Activated T-cell treated with anti-CD3 and anti-CD28 coated beads for 4 hours (primary cell): ENCODE data around the gene CAMK2N2.

Experiments
- DNase-seq: peaks from one replicate; pipeline ENCODE4 v3.0.0-alpha.2; 2020

Gene CAMK2N2

DNA sequence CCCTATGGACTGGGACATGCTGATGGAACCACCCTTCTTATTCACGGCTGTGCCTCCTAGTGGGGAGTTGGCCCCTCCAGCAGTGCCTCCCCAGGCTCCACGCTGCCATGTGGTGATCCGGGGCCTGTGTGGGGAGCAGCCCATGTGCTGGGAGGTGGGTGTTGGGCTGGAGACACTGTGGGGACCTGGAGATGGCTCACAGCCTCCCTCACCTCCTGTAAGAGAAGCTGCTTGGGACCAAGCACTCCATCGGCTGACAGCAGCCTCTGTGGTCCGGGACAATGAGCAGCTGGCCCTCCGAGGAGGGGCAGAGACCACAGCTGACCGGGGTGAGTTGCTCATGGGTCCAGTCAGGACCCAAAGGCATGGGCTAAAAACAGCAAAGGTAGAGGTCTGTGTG lies 21.6 kb downstream of the CAMK2N2 start:
- no peak for DNase-seq

DNA sequence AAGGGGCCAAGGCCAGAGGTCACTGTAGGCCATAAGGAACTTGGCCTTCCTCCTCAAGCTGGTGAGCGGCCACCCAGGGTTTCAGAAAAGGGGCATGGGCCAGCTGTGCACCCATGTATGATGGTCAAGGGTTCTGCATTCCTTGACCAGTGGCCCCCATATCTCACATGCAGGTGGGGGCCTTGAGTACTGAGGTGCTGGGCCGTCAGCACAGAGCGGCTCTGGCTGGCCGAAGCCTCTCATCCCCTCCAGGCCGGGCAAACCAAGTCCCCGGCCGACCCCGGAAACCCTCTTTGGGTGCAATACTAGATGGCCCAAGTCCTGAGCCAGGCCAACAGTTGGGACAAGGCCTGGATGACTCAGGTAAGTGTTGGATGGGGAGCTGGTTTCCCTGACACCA lies 22.1 kb downstream of the CAMK2N2 start:
- DNase-seq = no peak

DNA sequence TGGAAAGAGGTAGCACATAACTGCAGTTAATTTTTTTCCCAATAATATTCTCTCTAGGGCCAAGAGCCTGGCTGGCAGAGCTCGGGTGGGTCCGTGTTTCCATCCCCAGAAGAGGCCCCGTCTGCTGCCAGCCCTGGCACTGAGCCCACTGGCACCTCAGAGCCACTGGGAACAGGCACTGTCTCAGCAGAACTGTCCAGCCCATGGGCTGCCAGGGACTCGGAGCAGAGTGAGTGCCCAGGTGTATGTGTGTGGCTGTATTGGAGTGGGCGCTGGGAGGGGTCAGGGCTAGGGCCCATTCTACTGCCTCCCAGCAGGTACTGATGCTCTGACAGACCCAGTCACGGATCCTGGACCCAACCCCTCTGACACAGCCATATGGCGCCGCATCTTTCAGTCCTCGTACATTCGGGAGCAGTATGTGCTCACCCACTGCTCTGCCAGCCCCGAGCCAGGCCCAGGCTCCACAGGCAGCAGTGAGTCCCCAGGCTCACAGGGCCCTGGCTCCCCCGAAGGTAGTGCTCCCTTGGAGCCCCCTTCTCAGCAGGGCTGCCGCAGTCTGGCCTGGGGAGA lies 23.0 kb downstream of the CAMK2N2 start:
- no peak for DNase-seq

DNA sequence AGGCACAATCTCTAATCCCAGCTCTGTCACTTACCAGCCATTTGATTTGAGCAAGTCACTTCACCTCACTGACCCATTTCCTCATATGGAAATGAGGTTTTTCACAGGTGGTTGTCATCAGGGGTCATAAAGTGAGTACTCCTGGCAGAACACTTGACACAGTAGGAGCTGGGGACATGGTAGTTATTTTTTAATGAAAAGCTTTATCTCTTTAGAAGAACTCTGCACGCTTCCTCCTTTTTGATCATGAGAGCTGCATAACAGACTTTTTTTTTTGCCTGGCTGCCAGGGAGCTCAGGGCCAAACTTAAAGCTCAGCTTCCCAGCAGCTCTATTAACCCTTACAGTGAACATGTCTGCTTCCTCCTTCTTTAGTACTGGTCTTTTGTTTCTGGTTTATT lies 23.5 kb downstream of the CAMK2N2 start:
- DNase-seq = no peak

DNA sequence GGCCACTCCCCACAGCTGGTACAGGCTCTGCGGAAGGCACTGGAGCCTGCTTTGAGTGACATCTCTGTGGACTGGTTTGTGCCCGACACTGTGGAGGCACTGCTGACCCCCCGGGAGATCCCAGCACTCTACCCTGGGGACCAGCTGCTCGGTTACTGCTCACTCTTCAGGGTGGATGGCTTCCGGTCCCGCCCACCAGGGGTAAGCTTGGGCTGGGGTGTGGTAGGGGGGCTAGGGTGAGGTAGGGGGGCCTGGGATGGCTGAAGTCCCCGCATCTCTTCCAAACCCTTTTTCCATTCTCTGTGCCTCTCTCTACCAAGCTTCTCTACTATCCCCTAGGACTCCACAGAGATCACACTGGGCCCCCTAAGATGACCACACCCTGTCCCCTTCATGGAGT lies 24.1 kb downstream of the CAMK2N2 start:
- no peak for DNase-seq

DNA sequence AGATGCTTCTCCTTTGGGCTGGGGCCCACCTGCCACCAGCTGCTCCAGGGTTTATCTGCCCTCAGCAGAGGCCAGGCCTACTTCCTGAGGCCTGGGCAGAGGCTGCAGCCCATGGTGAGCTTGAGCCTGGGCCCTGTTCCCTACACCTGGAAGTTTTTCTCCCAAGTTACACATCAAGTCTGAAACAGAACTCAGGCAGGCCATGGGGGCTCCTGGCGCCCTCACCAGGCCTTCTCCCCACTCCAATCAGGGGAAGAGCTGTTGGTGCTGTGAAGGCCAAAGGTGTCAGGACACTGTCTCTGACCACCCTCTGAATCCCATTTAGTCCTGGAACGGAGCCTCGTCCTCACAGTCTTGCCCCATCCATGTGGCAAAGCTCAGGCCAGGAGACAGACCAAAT lies 24.7 kb downstream of the CAMK2N2 start:
- DNase-seq = no peak

DNA sequence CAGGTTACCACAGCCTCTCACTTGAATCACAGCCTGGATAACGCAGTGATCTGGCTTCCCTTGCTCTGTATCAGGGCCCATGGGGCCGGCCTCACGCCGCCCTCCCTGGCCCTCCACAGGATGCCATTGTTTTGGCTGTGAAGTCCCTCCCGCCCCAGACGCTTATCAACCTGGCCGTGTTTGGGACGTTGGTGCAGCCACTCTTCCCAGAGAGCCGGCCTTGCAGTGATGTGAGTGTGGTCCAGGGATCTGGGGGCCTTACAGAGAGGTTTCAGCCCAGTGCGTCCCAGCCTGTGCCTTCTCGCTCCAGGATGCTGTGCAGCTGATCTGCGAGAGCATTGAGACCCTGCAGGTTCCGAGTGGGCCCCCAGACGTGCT lies 25.3 kb downstream of the CAMK2N2 start:
- DNase-seq = no peak

DNA sequence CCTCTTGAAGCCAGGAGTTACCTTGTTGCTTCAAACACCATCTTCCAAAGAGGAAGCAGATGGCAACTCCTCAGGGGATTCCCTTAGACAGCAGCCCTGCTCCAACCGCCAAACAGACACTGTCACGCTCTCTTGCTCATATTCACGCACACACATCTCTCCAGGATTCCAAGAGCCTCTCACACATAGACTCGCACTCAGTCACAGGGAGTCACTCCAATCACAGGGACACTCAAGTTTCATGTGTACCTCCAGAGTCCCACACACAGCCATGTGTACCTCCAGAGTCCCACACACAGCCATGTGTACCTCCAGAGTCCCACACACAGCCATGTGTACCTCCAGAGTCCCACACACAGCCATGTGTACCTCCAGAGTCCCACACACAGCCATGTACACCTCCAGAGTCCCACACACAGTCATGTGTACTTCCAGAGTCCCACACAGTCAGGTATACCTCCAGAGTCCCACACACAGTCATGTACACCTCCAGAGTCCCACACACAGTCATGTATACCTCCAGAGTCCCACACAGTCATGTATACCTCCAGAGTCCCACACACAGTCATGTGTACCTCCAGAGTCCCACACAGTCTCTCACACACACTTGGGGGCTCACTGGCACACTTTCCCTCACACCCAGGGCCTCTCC lies 25.8 kb downstream of the CAMK2N2 start:
- no peak for DNase-seq

DNA sequence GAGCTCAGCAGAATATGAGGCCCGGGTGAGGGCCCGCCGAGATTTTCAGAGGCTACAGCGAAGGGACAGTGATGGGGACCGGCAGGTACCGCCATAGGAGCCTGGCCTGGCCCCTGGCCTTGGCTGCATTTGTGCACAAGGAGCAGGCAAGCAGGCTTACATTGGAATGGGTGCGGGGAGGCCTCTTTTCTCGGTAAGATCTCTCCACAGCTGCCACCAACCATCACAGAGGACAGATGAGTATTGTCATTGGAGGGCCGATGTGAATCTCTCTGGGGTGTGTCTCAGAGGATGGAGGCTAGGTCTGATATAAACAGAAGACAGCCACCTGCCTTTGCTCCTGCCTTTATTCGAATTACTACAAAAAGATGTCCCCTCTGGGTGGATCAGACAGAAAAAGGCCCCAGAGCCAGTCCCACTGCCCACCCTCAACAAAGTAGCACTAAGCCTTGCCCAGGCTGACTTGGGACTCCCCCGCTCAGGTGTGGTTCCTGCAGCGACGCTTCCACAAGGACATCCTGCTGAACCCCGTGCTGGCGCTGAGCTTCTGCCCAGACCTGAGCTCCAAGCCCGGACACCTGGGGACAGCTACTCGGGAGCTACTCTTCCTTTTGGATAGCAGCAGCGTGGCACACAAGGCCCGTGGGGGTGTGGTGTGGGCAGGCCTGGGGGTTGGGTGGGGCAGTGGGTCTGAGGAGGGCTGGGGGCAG lies 26.5 kb downstream of the CAMK2N2 start:
- no peak for DNase-seq

DNA sequence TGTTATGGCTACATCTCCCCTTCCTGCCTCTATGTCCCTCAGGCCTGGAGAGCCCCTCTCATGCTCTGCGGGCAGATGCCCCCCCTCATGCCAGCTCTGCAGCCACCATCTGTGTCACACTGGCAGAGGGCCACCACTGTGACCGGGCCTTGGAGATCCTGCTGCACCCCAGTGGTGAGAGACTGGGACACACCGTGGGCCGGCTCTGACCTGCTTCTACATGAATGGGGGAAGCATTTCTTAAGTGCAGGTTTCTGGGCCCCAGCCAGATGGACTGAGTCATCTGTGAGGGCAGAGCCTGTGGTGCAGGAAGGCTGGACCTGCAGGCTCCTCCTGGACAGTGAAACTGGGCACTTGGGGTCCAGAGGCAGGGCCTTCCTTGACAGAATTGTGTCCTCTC lies 27.1 kb downstream of the CAMK2N2 start:
- no peak for DNase-seq

DNA sequence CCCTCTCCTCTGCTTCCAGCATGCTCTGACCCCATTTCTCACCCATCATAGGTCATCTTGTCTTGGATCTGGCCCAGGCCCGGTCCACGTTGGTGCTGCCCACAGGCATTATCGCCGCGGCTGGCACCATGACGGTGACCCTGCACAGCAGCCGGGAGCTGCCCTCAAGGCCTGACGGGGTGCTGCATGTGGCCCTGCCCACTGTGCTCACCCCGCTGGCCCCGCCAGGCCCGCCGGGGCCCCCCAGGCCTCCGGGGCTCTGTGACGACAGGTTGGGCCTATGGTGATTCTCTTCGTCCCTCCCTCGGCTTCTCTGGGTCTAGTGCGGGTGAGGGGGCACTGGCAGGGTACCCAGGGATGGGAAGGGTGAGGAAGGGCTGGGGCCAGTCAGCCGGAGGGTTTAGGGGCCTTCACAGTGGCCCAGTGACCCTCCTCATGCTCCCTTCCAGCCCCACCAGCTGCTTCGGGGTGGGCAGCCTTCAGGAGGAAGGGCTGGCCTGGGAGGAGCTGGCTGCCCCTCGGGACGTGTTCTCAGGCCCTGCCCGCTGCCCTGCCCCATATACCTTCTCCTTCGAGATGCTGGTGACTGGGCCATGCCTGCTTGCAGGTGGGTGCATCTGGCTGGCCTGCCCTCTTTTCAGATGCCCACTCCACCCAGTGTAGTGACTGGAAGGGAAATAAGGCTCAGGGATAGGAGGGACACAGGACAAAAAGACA lies 28.1 kb downstream of the CAMK2N2 start:
- no peak for DNase-seq

DNA sequence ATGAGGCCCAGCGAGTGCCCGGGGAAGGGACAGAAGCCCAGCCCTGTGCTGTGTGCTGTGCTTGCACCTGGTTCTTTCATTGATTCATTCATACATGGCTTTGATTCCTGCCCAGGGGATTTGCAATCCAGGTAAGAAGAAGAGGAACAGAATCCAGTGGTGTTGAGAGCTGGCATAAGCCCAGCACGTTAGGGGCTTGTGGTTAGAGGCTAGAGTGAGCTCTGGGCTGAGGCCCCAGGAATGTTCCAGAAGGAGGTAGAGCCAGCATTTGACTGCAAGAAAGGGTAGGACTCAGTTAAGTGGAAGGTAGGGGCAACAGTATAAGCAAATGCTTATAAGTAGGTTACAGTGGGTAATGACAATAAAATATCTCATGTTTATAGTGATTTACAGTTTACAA lies 29.7 kb downstream of the CAMK2N2 start:
- DNase-seq = no peak

DNA sequence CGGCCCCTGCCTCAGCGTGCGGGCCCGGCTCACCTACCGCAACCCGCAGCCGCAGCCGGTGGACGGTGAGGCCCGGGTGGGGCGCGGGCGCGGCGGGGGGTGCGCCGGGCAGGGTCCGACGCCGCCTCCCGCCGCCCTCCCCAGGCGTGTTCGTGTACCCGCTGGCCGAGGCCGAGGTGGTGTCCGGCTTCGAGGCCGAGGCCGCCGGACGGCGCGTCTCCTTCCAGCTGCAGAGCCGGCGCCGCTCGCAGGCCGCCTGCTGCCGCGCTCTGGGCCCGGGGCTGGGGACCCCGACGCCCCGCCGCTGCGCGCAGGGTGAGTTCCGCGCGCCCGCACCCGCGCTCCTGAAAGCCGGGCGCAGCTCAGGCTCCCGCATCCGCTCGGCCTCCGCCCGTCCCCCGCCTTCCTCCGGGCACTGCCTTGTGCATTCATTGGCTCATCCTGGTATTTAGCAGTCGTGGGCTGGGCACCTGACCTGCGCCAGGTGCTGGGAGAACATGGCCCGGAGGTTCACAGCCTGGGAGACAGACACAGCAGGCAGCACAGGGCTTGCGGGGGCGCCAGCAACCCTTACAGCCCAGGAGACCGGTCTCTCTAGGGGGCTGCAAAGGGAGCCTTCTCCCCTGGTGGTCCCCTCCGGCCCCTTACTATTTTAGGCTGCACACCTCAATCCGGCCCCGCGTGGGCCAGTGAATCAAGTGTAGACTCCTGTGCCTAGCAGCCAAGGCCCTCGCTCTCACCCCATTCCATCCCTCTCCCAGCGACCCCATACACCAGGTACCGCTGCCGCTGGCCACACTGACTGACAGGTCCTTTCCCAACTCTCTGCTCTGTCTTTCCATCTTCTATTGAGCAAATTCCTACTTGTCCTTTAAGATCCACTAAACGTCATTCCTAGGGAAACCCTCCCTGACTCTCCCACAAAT lies 30.5 kb downstream of the CAMK2N2 start:
- no peak for DNase-seq

DNA sequence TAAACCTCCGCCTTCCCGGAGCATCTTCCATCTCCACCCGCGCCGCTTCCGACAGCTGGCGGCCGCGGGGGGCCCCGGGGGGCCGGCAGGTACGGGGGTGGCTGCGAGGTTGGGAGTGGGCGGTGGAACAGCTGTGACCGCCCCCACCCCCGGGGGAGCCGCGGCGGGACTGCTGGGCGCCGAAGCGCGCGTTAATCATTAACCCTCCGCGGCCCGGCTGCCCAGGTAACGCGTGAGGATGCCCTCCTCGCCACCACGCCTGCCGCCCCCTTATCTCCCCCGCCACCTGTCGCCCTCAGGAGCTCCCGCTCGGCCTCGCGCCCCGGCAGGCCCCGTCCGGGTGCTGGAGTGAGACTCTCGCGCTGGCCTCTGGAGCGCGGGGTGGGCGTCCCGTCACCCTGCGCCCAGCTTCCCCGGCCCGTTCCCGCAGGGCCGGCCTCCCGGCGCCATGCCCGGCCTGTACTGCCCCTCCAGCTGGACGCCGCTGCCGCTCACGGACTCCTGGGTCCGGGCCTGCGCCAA lies 31.2 kb downstream of the CAMK2N2 start:
- DNase-seq = no peak

DNA sequence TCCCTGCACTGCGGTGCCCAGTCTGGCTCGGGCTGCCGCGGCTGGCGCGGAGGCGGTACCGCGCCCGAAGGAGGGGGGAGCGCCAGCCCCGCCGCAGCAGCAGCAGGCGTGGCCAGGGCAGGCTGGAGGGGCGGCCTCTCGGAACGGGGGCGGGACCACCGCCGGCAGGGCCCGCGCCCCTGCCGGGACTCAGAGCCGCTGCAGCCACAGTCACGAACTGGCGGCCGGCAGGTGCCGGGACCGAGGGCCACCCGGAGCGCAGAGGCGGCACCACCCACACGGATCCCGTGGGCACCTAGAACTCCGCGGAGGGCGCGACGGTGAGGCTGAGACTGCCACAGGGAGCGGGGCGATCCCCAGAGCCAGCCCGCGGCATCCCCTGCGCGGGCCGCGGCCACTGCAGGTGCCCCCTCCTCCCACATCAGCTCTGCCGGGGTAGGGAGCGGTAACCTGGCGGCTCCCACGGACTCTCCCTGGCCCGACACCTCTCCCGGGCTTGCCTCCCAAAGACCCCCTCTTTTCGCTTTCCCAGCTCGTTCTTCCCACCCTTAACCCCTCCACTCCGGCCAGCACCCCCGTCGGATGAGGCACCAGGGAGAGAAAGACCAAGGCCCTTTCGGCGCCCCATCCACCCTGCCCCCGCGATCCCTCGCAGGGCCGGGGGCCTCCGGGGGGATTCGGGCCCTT lies 31.8 kb downstream of the CAMK2N2 start, which contains the start of gene VWA5B2:
TSS of gene VWA5B2 (plus strand) at position 192 of the 687 bp plus-strand sequence. CDS start 944 bp downstream, outside the sequence.
- DNase-seq = peak; percentile 39

DNA sequence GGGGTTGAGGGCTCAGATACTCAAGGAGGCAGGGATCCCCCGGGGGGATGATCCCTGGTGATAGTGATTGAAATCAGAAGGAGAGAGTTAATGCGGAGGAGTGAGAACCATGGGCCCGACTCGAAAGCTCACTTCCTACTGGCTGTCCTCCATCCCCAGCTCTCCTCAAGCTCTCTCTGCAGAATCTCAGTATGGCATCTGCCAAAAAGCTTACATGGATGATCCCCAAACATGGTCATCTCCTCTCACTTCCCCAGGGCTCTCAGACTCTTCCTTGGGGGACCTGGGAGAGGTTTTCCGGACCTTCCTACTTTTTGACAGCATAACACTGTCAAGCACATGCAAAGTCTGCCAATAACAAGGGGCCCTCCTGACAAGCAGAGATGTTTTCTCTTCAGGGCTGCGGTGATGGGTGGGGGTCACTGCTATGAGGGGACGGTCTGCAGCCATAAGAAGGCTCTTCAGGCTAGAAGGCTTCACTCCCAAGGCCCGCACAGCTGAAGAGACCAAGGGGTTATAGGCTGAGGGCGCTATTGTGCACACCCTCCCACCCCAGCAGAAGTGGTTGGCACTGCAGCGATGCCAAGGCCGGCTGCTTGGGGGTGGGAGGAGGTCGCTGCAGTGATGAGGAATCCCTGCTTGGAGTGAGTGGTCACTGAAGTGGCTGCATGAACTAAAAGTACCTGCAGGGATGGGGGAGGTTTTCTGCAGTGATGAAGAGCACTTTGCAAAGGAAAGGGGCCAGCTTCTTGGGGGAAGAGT lies 32.8 kb downstream of the CAMK2N2 start:
- no peak for DNase-seq

DNA sequence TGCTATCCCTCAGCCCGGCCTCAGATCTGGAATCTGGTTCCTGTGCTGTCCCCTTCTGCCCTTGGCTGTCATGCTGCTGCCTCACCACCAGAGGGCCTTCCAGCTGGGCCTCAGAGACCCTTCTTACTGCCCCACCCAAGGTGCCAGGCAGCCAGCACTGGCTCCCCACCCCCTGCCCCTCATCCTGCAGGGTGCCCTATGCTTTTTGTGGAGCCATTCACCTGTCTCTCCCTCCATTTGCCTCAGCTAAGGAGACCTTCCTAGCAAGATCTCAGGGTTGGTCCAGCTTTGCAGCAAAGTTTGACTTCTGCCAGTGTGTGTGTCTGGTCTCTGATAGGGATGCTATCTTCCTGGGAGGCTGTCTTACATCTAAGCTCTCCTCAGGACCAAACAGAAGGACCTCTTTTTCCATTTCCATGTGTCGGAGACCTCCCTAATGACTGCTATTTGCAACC lies 33.8 kb downstream of the CAMK2N2 start:
- DNase-seq = peak; percentile 49

DNA sequence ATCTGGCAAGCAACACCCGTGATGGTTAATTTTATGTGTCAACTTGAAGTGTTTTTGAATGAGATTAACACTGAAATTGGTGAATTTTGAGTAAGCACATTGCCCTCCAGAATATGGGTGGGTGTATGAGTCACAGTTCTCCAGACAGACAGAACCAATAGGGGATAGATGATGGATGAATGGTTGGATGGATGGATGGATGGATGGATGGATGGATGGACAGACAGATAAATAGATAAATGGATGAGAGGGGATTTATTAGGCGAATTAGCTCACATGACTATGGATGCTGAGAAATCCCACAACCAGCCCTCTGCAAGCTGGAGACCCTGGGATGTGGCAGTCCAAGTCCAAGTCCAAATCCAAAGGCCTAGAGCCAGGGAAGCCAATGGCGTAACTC lies 37.4 kb downstream of the CAMK2N2 start:
- DNase-seq = no peak

DNA sequence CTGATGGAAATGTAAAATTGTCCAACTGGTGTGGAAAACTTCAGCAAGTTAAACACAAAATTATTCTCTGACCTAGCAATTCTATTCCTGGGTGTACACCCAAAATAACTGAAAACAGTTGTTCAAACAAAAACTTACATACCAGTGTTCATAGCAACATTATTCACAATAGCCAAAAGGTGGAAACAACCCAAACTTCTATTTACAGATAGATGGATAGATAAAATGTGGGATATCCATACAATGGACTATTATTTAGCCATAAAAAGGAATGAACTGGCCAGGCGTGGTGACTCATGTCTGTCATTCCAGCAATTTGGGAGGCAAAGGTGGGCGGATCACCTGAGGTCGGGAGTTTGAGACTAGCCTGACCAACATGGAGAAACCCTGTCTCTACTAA lies 38.8 kb downstream of the CAMK2N2 start:
- DNase-seq = no peak

DNA sequence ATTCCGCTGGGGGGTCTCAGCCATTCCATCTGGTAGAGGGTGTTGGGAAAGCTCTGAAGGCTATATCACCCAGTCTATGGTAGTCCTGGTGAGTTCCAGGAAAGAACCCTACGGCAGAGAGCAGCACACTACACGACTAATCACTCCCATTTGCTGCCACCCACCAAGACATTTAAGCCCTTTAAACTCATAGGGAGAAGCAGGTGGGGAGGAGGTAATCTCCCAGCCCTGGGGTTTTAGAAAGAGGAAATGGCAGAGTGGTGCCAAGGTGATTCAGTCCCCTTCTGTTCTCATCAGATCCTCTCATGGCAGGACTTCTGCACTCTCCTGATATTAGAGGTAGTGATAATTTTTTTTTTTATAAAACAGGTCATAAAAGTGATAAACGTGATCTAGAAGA lies 42.5 kb downstream of the CAMK2N2 start:
- DNase-seq = no peak

DNA sequence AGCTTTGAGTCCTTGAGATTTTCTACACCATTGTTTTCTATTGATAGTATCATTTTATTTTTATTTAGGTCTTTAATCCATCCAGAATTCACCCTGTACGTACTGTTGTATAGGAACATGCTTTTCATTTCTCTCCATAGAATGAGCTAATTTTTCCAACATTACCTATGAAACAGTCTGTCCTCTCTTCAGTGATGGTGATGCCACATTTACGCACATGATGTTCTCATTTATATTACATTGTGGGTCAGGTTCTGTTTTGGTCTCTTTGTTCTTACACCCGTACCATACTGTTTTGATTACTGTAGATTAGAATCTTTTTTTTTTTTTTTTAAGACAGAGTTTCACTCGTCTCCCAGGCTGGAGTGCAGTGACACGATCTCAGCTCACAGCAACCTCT lies 49.6 kb downstream of the CAMK2N2 start:
- no peak for DNase-seq
